Measurements from ENCODE around the gene ZKSCAN4. TPM values are rescaled to one million over a fixed set of nuclear protein-coding genes. Genes with fewer than 3 reads are reported as not detected.

ZKSCAN4 gene
- total and polyA plus RNA-seq, 2 of the 8 experiments (the other 6 are each of a cell fraction or from before 2014, with no cell fraction given), result 2.2 to 6.6 TPM

DNA sequence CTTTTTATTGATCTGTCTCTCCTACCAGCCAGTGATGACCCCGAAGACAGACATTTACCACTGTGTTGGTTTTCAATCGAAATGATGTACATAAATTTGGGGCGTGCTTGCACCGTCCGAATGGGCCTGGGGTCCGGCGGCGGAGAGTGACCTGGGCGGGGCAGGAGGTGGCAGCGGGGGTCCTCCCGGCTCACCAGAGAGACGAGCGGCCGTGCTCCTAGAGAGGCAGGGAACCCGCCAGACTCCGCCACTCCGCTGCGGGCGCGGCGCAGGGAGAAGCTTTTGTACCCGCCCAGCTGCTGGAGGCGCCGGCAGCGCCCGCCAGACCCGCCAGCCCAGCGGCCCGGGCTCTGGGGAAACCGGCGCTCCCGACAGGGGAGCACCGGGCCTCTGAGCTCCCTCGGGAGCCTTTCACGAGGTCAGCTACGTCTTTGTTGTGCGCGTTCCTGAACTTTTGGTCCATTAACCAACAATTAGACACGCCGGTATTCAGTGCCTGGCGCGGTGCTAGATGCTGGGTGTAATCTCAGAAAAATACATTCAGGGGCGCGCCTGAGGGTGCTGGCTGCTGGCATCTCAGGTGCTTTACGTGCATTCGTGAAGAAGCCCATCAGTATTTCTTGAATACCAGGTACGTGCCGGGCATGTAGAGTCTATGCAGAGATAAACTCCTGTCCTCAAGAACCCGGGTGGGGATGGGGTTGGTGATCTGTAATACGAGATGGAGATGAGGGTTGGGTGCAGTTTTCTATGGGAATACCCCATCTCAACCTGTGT, 29.4 kb upstream of the ZKSCAN4 start, which contains the start of gene PGBD1 (continued):
- TF ChIP-seq, protein P1, sequence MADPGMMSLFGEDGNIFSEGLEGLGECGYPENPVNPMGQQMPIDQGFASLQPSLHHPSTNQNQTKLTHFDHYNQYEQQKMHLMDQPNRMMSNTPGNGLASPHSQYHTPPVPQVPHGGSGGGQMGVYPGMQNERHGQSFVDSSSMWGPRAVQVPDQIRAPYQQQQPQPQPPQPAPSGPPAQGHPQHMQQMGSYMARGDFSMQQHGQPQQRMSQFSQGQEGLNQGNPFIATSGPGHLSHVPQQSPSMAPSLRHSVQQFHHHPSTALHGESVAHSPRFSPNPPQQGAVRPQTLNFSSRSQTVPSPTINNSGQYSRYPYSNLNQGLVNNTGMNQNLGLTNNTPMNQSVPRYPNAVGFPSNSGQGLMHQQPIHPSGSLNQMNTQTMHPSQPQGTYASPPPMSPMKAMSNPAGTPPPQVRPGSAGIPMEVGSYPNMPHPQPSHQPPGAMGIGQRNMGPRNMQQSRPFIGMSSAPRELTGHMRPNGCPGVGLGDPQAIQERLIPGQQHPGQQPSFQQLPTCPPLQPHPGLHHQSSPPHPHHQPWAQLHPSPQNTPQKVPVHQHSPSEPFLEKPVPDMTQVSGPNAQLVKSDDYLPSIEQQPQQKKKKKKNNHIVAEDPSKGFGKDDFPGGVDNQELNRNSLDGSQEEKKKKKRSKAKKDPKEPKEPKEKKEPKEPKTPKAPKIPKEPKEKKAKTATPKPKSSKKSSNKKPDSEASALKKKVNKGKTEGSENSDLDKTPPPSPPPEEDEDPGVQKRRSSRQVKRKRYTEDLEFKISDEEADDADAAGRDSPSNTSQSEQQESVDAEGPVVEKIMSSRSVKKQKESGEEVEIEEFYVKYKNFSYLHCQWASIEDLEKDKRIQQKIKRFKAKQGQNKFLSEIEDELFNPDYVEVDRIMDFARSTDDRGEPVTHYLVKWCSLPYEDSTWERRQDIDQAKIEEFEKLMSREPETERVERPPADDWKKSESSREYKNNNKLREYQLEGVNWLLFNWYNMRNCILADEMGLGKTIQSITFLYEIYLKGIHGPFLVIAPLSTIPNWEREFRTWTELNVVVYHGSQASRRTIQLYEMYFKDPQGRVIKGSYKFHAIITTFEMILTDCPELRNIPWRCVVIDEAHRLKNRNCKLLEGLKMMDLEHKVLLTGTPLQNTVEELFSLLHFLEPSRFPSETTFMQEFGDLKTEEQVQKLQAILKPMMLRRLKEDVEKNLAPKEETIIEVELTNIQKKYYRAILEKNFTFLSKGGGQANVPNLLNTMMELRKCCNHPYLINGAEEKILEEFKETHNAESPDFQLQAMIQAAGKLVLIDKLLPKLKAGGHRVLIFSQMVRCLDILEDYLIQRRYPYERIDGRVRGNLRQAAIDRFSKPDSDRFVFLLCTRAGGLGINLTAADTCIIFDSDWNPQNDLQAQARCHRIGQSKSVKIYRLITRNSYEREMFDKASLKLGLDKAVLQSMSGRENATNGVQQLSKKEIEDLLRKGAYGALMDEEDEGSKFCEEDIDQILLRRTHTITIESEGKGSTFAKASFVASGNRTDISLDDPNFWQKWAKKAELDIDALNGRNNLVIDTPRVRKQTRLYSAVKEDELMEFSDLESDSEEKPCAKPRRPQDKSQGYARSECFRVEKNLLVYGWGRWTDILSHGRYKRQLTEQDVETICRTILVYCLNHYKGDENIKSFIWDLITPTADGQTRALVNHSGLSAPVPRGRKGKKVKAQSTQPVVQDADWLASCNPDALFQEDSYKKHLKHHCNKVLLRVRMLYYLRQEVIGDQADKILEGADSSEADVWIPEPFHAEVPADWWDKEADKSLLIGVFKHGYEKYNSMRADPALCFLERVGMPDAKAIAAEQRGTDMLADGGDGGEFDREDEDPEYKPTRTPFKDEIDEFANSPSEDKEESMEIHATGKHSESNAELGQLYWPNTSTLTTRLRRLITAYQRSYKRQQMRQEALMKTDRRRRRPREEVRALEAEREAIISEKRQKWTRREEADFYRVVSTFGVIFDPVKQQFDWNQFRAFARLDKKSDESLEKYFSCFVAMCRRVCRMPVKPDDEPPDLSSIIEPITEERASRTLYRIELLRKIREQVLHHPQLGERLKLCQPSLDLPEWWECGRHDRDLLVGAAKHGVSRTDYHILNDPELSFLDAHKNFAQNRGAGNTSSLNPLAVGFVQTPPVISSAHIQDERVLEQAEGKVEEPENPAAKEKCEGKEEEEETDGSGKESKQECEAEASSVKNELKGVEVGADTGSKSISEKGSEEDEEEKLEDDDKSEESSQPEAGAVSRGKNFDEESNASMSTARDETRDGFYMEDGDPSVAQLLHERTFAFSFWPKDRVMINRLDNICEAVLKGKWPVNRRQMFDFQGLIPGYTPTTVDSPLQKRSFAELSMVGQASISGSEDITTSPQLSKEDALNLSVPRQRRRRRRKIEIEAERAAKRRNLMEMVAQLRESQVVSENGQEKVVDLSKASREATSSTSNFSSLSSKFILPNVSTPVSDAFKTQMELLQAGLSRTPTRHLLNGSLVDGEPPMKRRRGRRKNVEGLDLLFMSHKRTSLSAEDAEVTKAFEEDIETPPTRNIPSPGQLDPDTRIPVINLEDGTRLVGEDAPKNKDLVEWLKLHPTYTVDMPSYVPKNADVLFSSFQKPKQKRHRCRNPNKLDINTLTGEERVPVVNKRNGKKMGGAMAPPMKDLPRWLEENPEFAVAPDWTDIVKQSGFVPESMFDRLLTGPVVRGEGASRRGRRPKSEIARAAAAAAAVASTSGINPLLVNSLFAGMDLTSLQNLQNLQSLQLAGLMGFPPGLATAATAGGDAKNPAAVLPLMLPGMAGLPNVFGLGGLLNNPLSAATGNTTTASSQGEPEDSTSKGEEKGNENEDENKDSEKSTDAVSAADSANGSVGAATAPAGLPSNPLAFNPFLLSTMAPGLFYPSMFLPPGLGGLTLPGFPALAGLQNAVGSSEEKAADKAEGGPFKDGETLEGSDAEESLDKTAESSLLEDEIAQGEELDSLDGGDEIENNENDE (IDR thresholded peaks at IDR 0.05; ENCODE audit: insufficient replicate concordance, low read length), result no peak
- peak; percentile 64; the same call in 1 of the 2 replicates for TF ChIP-seq GABPA (IDR thresholded peaks at IDR 0.05; ENCODE audit: borderline replicate concordance, insufficient read depth, low read length)
- 0 out of 2 replicates have a peak, but pooled peaks have one; percentile 11 for TF ChIP-seq RXRA (IDR thresholded peaks at IDR 0.05; ENCODE audit: insufficient read depth, low read depth, low read length)
- TF ChIP-seq ASH2L (IDR thresholded peaks at IDR 0.05; ENCODE audit: low read length), result peak; percentile 78
- TF ChIP-seq TBP (IDR thresholded peaks at IDR 0.05; ENCODE audit: low read depth, low read length), result peak; percentile 89
- peak; percentile 81 for TF ChIP-seq PHF8 (conservative IDR thresholded peaks at IDR 0.05; ENCODE audit: low read depth, low read length)
- TF ChIP-seq CHD1 (IDR thresholded peaks at IDR 0.05; ENCODE audit: low read depth, low read length), result no peak
- peak; percentile 95 for TF ChIP-seq TAF1 (IDR thresholded peaks at IDR 0.05; ENCODE audit: low read depth, low read length)
- no peak for TF ChIP-seq SP1 (IDR thresholded peaks at IDR 0.05; ENCODE audit: low read depth, low read length)
- peak; percentile 9 to 18; a peak in 1 of 4 replicates for TF ChIP-seq RAD21 (IDR thresholded peaks at IDR 0.05 in 1 of 2, conservative IDR thresholded peaks at IDR 0.05 in 1 of 2; ENCODE audit: low read depth in 2 of 2, low read length in 2 of 2)
